GM23248 (cell line): ENCODE measurements around the gene FN1.

Experiments
- EZH2 ChIP-seq: fragments of 200-600 bp; sonication (generic); IDR thresholded peaks from 2 replicates; pipeline ENCODE4 v1.6.1; 2018; ENCODE audit warnings: antibody characterized with exemption, mild to moderate bottlenecking; ENCODE audit not compliant: insufficient read depth, poor library complexity, severe bottlenecking
- EZH2phosphoT487 ChIP-seq: fragments of 200-600 bp; sonication (generic); IDR thresholded peaks from 2 replicates; pipeline ENCODE4 v1.6.1; 2018; ENCODE audit warnings: antibody characterized with exemption, moderate library complexity, mild to moderate bottlenecking, low read depth; ENCODE audit not compliant: insufficient read depth

DNA sequence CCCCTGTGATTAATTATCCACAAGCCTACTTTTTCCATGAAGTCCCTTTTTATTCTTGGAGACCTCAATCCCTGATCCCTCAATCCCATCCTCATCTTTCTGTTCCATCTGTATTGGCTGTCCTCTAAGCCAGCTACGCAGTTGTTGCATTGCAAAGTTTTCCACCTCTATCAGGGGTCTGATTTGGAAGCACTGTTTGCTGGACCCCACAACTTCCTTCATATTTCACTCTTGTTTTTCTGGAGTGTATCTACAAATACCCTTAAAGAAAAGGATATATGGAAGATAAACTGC, 22.4 kb downstream of the FN1 start:
- TF ChIP-seq EZH2 (no peak), EZH2phosphoT487 (no peak)
